ENCODE results near the gene GGCX.

DNA sequence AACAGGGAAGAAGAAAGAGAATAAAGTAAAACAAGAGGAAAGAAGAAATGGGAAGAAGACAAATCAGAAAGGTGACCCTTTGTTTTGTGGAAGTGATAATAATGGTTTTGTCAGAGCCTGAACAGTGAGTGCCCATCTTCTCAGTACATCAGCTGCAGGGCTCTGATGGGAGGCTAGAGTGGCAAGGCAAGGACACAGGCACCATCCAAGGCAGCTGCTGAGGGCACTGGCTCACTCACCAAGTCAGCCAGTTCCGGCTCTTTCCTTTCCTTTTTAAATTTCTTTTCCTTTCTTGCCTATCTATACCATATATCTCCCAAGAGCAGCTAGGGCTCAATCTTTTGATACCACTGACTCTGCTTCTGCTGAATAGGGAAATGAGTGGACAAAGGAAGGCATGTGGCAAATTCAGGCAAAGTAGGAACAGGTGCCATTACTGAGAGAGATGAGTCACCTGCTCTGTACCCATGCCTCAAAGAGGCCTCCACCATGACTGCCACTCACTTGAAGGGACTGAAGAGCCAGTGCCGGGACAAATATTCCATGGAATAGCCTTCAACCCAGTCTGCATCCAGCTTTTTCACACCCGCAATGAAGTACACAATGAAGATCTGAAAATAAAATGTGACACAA, 6.2 kb downstream of the GGCX start:
- TF ChIP-seq EZH2 (IDR thresholded peaks at IDR 0.05; ENCODE audit: borderline replicate concordance, low read length) = no peak
- TF ChIP-seq, protein P1, sequence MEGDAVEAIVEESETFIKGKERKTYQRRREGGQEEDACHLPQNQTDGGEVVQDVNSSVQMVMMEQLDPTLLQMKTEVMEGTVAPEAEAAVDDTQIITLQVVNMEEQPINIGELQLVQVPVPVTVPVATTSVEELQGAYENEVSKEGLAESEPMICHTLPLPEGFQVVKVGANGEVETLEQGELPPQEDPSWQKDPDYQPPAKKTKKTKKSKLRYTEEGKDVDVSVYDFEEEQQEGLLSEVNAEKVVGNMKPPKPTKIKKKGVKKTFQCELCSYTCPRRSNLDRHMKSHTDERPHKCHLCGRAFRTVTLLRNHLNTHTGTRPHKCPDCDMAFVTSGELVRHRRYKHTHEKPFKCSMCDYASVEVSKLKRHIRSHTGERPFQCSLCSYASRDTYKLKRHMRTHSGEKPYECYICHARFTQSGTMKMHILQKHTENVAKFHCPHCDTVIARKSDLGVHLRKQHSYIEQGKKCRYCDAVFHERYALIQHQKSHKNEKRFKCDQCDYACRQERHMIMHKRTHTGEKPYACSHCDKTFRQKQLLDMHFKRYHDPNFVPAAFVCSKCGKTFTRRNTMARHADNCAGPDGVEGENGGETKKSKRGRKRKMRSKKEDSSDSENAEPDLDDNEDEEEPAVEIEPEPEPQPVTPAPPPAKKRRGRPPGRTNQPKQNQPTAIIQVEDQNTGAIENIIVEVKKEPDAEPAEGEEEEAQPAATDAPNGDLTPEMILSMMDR (IDR thresholded peaks at IDR 0.05; ENCODE audit: low read length) = no peak
